Measurements from ENCODE around the gene FOXA3. TPM values are rescaled to one million over a fixed set of nuclear protein-coding genes. Genes with fewer than 3 reads are reported as not detected.

FOXA3 gene
- total RNA-seq, 2 experiments from 2014 or later = not detected

DNA sequence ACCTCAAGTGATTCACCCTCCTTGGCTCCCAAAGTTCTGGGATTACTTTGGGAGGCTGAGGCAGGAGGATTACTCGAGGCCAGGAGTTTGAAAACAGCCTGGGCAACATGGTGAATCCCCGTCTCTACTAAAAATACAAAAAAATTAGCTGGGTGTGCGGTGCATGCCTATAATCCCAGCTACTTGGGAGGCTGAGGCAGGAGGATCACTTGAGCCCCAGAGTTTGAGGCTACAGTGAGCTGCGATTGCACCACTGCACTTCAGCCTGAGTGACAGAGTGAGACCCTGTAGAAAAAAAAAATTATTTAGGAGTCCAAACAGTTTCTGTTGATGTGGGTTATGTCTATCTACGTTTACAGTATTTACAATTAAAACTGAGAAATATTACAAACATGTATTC is 6.7 kb downstream of the FOXA3 start:
- Mint-ChIP-seq H3K4me3 (no peak overlapping the region), H3K27me3 (peaks cover 23% of the 10 kb centered on the region), H3K4me1 (no peaks in the 10 kb centered on the region), H3K27ac (no peak overlapping the region), H3K9me3 (no peaks in the 10 kb centered on the region), H3K36me3 (no peaks in the 10 kb centered on the region)
- POLR2A ChIA-PET = interaction anchor here (0.7 kb wide), 1 partner anchor 179 kb away, joined by 3 read pairs; the partner anchor contains the start of gene QPCTL
- ATAC-seq (ENCODE audit: low read depth) (no peak), DNase-seq (no peak)

- Mint-ChIP-seq H3K4me1 (peaks cover 6% of the 10 kb centered on the region), H3K4me3 (no peak overlapping the region), H3K27me3 (peaks cover 23% of the 10 kb centered on the region), H3K36me3 (no peaks in the 10 kb centered on the region), H3K27ac (no peak overlapping the region), H3K9me3 (no peaks in the 10 kb centered on the region)
- no peak for ATAC-seq (ENCODE audit: low read depth)
- POLR2A ChIA-PET = no interaction called here
- no peak for DNase-seq
Measured at GRCh38 chr19:45872095-45872919, 8.2 kb downstream of the FOXA3 start.

- no peak for DNase-seq
- no peaks in the 10 kb centered on the region for H3K9me3 Mint-ChIP-seq
- H3K27ac Mint-ChIP-seq = no peak overlapping the region
- no peak for ATAC-seq (ENCODE audit: low read depth)
- H3K4me3 Mint-ChIP-seq = no peak overlapping the region
- H3K4me1 Mint-ChIP-seq = peaks cover 7% of the 10 kb centered on the region
- POLR2A ChIA-PET = no interaction called here
- peaks cover 21% of the 10 kb centered on the region for H3K27me3 Mint-ChIP-seq
- no peaks in the 10 kb centered on the region for H3K36me3 Mint-ChIP-seq
Measured at GRCh38 chr19:45873219-45873772, 9.2 kb downstream of the FOXA3 start.

DNA sequence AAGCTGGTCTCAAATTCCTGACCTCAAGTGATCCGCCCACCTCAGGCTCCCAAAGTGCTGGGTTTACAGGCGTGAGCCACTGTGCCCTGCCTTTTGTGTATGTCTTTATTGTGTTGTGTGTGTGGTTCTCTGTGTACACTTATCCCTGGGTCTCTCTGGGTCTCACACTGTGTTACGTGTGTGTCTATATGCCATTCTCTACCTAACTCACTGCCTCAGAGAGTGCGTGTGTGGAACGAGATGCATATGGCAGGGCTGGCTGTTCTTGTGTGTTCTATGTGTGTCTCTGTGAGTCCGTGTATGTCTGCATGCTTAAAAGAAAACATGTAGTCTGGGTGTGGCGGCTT is 10.5 kb downstream of the FOXA3 start:
- Mint-ChIP-seq H3K27me3 (peaks cover 24% of the 10 kb centered on the region), H3K9me3 (no peaks in the 10 kb centered on the region), H3K4me1 (peaks cover 10% of the 10 kb centered on the region), H3K4me3 (no peak overlapping the region), H3K27ac (no peak overlapping the region), H3K36me3 (no peaks in the 10 kb centered on the region)
- DNase-seq = no peak
- ATAC-seq (ENCODE audit: low read depth) = no peak
- POLR2A ChIA-PET = no interaction called here

- H3K4me3 Mint-ChIP-seq = no peak overlapping the region
- DNase-seq = no peak
- peaks cover 10% of the 10 kb centered on the region for H3K4me1 Mint-ChIP-seq
- no peaks in the 10 kb centered on the region for H3K9me3 Mint-ChIP-seq
- no peaks in the 10 kb centered on the region for H3K36me3 Mint-ChIP-seq
- ATAC-seq (ENCODE audit: low read depth) = peak; percentile 47
- POLR2A ChIA-PET = no interaction called here
- H3K27ac Mint-ChIP-seq = peak overlapping the region; percentile 13
- H3K27me3 Mint-ChIP-seq = peaks cover 24% of the 10 kb centered on the region
Measured at GRCh38 chr19:45876161-45876410, 12.0 kb downstream of the FOXA3 start.

- H3K27ac Mint-ChIP-seq = no peak overlapping the region
- ATAC-seq (ENCODE audit: low read depth) = peak; percentile 35
- no peak overlapping the region for H3K4me3 Mint-ChIP-seq
- POLR2A ChIA-PET = no interaction called here
- no peaks in the 10 kb centered on the region for H3K9me3 Mint-ChIP-seq
- H3K36me3 Mint-ChIP-seq = no peaks in the 10 kb centered on the region
- peaks cover 12% of the 10 kb centered on the region for H3K4me1 Mint-ChIP-seq
- DNase-seq = no peak
- peaks cover 25% of the 10 kb centered on the region for H3K27me3 Mint-ChIP-seq
Measured at GRCh38 chr19:45876411-45877197, 12.5 kb downstream of the FOXA3 start.

GRCh38 chr19:45878043-45878794 is 14.1 kb downstream of the FOXA3 start:
- DNase-seq = no peak
- Mint-ChIP-seq H3K4me3 (no peak overlapping the region), H3K27ac (no peak overlapping the region), H3K4me1 (peaks cover 19% of the 10 kb centered on the region), H3K9me3 (no peaks in the 10 kb centered on the region), H3K36me3 (no peaks in the 10 kb centered on the region), H3K27me3 (peaks cover 24% of the 10 kb centered on the region)
- ATAC-seq (ENCODE audit: low read depth) = no peak
- POLR2A ChIA-PET = interaction anchor here (0.6 kb wide), 1 partner anchor 35 kb away, joined by 3 read pairs; no protein-coding TSS in a partner anchor

GRCh38 chr19:45879055-45879454 is 14.9 kb downstream of the FOXA3 start:
- POLR2A ChIA-PET = interaction anchor here (0.6 kb wide), 1 partner anchor 20 kb away, joined by 5 read pairs; no protein-coding TSS in a partner anchor
- ATAC-seq (ENCODE audit: low read depth) (no peak), DNase-seq (no peak)
- H3K27me3 Mint-ChIP-seq = peaks cover 24% of the 10 kb centered on the region
- H3K4me1 Mint-ChIP-seq = peaks cover 21% of the 10 kb centered on the region
- no peak overlapping the region for H3K27ac Mint-ChIP-seq
- no peaks in the 10 kb centered on the region for H3K9me3 Mint-ChIP-seq
- H3K36me3 Mint-ChIP-seq = no peaks in the 10 kb centered on the region
- no peak overlapping the region for H3K4me3 Mint-ChIP-seq

DNA sequence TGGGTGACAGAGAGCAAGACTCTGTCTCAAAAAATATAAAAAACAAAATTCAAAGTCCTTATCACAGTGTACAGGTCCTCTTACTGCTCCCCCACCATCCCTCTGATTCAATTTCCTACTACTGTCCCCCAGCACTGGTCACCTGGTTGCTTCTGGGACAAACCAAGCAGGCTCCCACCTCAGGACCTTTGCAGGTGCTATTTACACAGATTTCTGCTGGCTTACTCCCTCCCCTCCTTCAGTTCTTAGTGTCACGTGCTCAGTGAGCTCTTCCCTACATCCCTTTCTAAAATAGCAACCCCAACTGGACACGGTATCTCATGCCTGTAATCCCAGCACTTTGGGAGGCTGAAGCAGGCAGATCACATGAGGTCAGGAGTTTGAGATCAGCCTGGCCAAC is 15.8 kb downstream of the FOXA3 start:
- POLR2A ChIA-PET = no interaction called here
- DNase-seq (no peak), ATAC-seq (ENCODE audit: low read depth) (no peak)
- Mint-ChIP-seq H3K9me3 (no peaks in the 10 kb centered on the region), H3K36me3 (no peaks in the 10 kb centered on the region), H3K4me1 (peaks cover 24% of the 10 kb centered on the region), H3K4me3 (no peak overlapping the region), H3K27me3 (peaks cover 21% of the 10 kb centered on the region), H3K27ac (no peak overlapping the region)

DNA sequence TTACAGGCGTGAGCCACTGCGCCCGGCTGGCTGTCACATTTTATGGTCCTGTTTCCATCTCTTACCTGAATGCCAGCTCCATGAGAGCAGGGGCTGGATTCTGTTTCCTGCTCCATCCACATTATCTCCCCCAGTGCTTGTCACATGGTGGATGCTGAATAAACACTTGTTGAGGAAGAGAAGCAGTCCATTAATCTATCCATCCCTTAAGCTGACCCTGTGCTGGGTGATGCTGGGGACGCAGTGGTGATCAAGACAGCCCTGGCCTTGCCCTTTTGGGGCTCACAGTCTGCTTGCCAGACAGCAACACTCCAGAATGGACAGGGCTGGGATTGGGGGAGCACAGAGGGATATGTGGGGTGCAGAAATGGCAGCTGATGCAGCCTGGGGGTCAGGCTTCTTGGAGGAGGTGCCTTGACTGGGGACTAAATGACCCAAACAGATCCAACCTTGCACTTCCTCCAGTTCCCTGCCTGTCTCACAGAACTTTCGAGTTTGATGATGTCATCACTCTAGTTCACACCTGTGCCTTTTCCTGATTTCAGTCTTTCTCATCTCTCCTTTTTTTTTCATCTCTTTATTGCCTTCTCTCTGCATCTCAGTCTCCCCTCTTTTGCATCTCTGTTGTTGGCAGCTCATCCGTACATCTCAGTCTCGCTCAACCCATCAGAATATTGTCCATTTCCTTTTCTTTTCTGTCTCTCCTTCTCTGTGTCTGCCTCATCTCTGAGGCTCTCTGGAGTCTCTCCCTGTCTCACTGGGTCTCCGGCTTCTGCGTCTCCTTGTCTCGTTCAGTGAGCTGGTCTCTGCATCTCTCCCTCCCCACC is 17.2 kb downstream of the FOXA3 start:
- Mint-ChIP-seq H3K9me3 (no peaks in the 10 kb centered on the region), H3K4me1 (peaks cover 22% of the 10 kb centered on the region), H3K27me3 (peaks cover 10% of the 10 kb centered on the region), H3K27ac (no peak overlapping the region), H3K4me3 (no peak overlapping the region), H3K36me3 (no peaks in the 10 kb centered on the region)
- DNase-seq (no peak), ATAC-seq (ENCODE audit: low read depth) (no peak)
- POLR2A ChIA-PET = interaction anchor here (0.5 to 1.1 kb wide), 3 partner anchors 19 to 941 kb away, joined by 3 to 5 read pairs (median 4); partner anchors contain the start of gene SYMPK

- Mint-ChIP-seq H3K27ac (no peak overlapping the region), H3K9me3 (no peaks in the 10 kb centered on the region), H3K4me1 (peaks cover 20% of the 10 kb centered on the region), H3K36me3 (no peaks in the 10 kb centered on the region), H3K4me3 (no peak overlapping the region), H3K27me3 (peaks cover 9% of the 10 kb centered on the region)
- POLR2A ChIA-PET = interaction anchor here (1.1 to 1.3 kb wide), 2 partner anchors 19 to 65 kb away, joined by 3 to 5 read pairs; partner anchors contain the start of gene SYMPK
- ATAC-seq (ENCODE audit: low read depth) (no peak), DNase-seq (no peak)
Measured at GRCh38 chr19:45881909-45882528, 17.9 kb downstream of the FOXA3 start.

All from activated naive CD8-positive, alpha-beta T cell treated with anti-CD3 and anti-CD28 coated beads, Interleukin-2, amount 10 ng/mL, durations not matched to agents 7 days and 5 days (primary cell).